Ishikawa (cell line): ENCODE measurements around the gene PTPN5.

Experiments used
- CEBPB ChIP-seq: IDR thresholded peaks from 2 replicates; pipeline ENCODE4 v1.6.1; 2012
- EP300 ChIP-seq: IDR thresholded peaks from 2 replicates; pipeline ENCODE4 v1.6.1; 2012; ENCODE audit warnings: borderline replicate concordance
- FOXM1 ChIP-seq: IDR thresholded peaks from 2 replicates; pipeline ENCODE4 v1.6.1; 2012; ENCODE audit warnings: low read depth, borderline replicate concordance
- NFIC ChIP-seq: IDR thresholded peaks from 2 replicates; pipeline ENCODE4 v1.6.1; 2012
- RAD21 ChIP-seq: IDR thresholded peaks from 2 replicates; pipeline ENCODE4 v1.6.1; 2012; ENCODE audit warnings: low read depth
- TAF1 ChIP-seq: IDR thresholded peaks from 2 replicates; pipeline ENCODE4 v1.6.1; 2012; ENCODE audit warnings: low read depth, mild to moderate bottlenecking
- TCF12 ChIP-seq: IDR thresholded peaks from 2 replicates; pipeline ENCODE4 v1.6.1; 2012; ENCODE audit warnings: low read depth
- TEAD4 ChIP-seq: IDR thresholded peaks from 2 replicates; pipeline ENCODE4 v1.6.1; 2012
- ZBTB7A ChIP-seq: IDR thresholded peaks from 2 replicates; pipeline ENCODE4 v1.6.1; 2012; ENCODE audit warnings: low read depth
- TF ChIP-seq, protein P1 (sequence below): IDR thresholded peaks from 2 replicates; pipeline ENCODE4 v1.6.1; 2012
- TF ChIP-seq, protein P2 (sequence below): IDR thresholded peaks from 2 replicates; pipeline ENCODE4 v1.6.1; 2012
- TF ChIP-seq, protein P3 (sequence below): IDR thresholded peaks from 2 replicates; pipeline ENCODE4 v1.6.1; 2012; ENCODE audit warnings: low read depth, mild to moderate bottlenecking

DNA sequence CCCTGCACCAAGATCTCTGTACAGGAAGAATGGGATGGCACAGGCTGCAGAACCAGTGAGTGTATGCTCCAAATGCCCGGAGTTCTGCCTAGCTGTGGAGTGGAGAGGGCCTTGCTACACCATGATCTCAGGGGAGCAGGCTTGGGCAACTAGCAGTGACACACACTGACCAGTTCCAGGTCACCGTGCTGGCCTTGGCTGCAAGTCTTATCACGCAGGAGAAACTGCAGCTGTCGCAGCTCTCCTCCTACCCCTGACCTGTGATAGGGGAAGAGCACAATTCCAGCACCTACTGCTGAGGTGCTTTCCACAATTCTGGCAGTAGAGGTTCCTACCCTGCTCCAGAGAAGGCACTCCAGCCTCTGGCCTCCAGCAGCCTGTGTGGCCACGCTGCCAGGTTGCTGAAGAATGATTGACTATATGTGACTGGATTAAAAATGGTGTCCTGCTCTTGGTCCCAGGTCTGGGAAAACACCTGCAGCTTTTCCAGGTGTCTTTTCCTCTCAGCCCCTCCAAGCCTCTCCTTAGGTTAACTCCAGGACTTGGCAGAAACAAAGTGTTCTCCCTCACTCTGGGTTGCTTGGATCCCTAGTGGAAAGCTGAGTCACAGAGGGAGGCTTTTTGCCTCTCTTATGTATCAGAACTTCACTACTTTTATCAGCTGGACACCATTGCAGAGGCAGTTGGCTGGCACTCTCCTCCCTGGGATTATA is 43.3 kb upstream of the PTPN5 start:
- TF ChIP-seq, protein P1, sequence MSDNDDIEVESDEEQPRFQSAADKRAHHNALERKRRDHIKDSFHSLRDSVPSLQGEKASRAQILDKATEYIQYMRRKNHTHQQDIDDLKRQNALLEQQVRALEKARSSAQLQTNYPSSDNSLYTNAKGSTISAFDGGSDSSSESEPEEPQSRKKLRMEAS, result no peak
- TF ChIP-seq RAD21 (no peak), TCF12 (no peak), TEAD4 (no peak), TAF1 (no peak), NFIC (no peak), EP300 (no peak), FOXM1 (no peak), CEBPB (no peak), ZBTB7A (no peak)
- TF ChIP-seq, protein P2, sequence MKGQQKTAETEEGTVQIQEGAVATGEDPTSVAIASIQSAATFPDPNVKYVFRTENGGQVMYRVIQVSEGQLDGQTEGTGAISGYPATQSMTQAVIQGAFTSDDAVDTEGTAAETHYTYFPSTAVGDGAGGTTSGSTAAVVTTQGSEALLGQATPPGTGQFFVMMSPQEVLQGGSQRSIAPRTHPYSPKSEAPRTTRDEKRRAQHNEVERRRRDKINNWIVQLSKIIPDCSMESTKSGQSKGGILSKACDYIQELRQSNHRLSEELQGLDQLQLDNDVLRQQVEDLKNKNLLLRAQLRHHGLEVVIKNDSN, result no peak
- TF ChIP-seq, protein P3, sequence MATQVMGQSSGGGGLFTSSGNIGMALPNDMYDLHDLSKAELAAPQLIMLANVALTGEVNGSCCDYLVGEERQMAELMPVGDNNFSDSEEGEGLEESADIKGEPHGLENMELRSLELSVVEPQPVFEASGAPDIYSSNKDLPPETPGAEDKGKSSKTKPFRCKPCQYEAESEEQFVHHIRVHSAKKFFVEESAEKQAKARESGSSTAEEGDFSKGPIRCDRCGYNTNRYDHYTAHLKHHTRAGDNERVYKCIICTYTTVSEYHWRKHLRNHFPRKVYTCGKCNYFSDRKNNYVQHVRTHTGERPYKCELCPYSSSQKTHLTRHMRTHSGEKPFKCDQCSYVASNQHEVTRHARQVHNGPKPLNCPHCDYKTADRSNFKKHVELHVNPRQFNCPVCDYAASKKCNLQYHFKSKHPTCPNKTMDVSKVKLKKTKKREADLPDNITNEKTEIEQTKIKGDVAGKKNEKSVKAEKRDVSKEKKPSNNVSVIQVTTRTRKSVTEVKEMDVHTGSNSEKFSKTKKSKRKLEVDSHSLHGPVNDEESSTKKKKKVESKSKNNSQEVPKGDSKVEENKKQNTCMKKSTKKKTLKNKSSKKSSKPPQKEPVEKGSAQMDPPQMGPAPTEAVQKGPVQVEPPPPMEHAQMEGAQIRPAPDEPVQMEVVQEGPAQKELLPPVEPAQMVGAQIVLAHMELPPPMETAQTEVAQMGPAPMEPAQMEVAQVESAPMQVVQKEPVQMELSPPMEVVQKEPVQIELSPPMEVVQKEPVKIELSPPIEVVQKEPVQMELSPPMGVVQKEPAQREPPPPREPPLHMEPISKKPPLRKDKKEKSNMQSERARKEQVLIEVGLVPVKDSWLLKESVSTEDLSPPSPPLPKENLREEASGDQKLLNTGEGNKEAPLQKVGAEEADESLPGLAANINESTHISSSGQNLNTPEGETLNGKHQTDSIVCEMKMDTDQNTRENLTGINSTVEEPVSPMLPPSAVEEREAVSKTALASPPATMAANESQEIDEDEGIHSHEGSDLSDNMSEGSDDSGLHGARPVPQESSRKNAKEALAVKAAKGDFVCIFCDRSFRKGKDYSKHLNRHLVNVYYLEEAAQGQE, result no peak
